Upper lobe of right lung (tissue), 1 donor: ENCODE measurements around the gene TPD52L1. TPM values are rescaled to one million over a fixed set of nuclear protein-coding genes. Genes with fewer than 3 reads are reported as not detected.

Experiments
- ATAC-seq: fragments of 200-7000 bp; cut with Tn5 transposase; one replicate; pipeline ENCODE4 v1.9.1; 2020; ENCODE audit warnings: mild to moderate bottlenecking, moderate library complexity
- DNase-seq: peaks from one replicate; pipeline ENCODE4 v3.0.0-alpha.2; 2020
- H3K27ac ChIP-seq: fragments of 200-600 bp; one replicate; pipeline ENCODE4 v1.8.0; 2022
- H3K27me3 ChIP-seq: fragments of 200-600 bp; one replicate; pipeline ENCODE4 v1.8.0; 2022; ENCODE audit warnings: mild to moderate bottlenecking
- H3K36me3 ChIP-seq: fragments of 200-600 bp; one replicate; pipeline ENCODE4 v1.8.0; 2022
- H3K4me1 ChIP-seq: fragments of 200-600 bp; one replicate; pipeline ENCODE4 v1.8.0; 2022
- H3K4me3 ChIP-seq: fragments of 200-600 bp; one replicate; pipeline ENCODE4 v1.8.0; 2022; ENCODE audit warnings: mild to moderate bottlenecking
- H3K9me3 ChIP-seq: fragments of 200-600 bp; one replicate; pipeline ENCODE4 v1.8.0; 2022
- CTCF ChIP-seq: fragments of 200-600 bp; IDR thresholded peaks from one replicate; pipeline ENCODE4 v1.8.0; 2022; ENCODE audit warnings: antibody characterized with exemption
- intact Hi-C: fragments of 100-400 bp; cut with DNase I; formaldehyde crosslinking; loops from one replicate; pipeline ENCODE4 v1.11.0; 2022
- total RNA-seq: library from RNA; stranded (reverse); fragmentation: NEBNext Ultra II Directional; extraction: Animal tissue kit (Norgen Biotek cat#: 25700); gene quantifications from one replicate; pipeline ENCODE4 v1.2.1, GENCODE V29; 2021
- donor health status: DM: no; HTN: yes; CAD: no; lungs with severe emphysema.

The TPD52L1 gene
- total RNA-seq, 1 donor from 2014 or later: 24.5 TPM

- Histone ChIP-seq H3K36me3 (no peaks in the 10 kb centered on the region), H3K4me3 (no peak overlapping the region), H3K27me3 (no peaks in the 10 kb centered on the region), H3K9me3 (no peaks in the 10 kb centered on the region), H3K4me1 (no peaks in the 10 kb centered on the region), H3K27ac (no peak overlapping the region)
- no peak for TF ChIP-seq CTCF
- intact Hi-C loops: no loop called here
- ATAC-seq (no peak), DNase-seq (no peak)
Measured at GRCh38 chr6:125117818-125118217, 35.8 kb upstream of the TPD52L1 start.

GRCh38 chr6:125120054-125120590, 33.5 kb upstream of the TPD52L1 start:
- no peaks in the 10 kb centered on the region for H3K27me3 ChIP-seq
- H3K4me3 ChIP-seq: no peak overlapping the region
- no peaks in the 10 kb centered on the region for H3K9me3 ChIP-seq
- intact Hi-C loops: no loop called here
- no peaks in the 10 kb centered on the region for H3K4me1 ChIP-seq
- TF ChIP-seq CTCF: no peak
- no peaks in the 10 kb centered on the region for H3K36me3 ChIP-seq
- DNase-seq (no peak), ATAC-seq (no peak)
- no peak overlapping the region for H3K27ac ChIP-seq

- Histone ChIP-seq H3K36me3 (no peaks in the 10 kb centered on the region), H3K27ac (no peak overlapping the region), H3K4me1 (no peaks in the 10 kb centered on the region), H3K4me3 (no peak overlapping the region), H3K27me3 (no peaks in the 10 kb centered on the region), H3K9me3 (no peaks in the 10 kb centered on the region)
- DNase-seq (no peak), ATAC-seq (no peak)
- intact Hi-C loops: no loop called here
- TF ChIP-seq CTCF: no peak
Measured at GRCh38 chr6:125121894-125122293, 31.7 kb upstream of the TPD52L1 start.

- no peaks in the 10 kb centered on the region for H3K36me3 ChIP-seq
- TF ChIP-seq CTCF: no peak
- no peaks in the 10 kb centered on the region for H3K27me3 ChIP-seq
- no peak overlapping the region for H3K4me3 ChIP-seq
- H3K4me1 ChIP-seq: no peaks in the 10 kb centered on the region
- DNase-seq (no peak), ATAC-seq (no peak)
- intact Hi-C loops: no loop called here
- no peaks in the 10 kb centered on the region for H3K9me3 ChIP-seq
- no peak overlapping the region for H3K27ac ChIP-seq
Measured at GRCh38 chr6:125123051-125123450, 30.5 kb upstream of the TPD52L1 start.

GRCh38 chr6:125123468-125124048, 30.0 kb upstream of the TPD52L1 start:
- Histone ChIP-seq H3K9me3 (no peaks in the 10 kb centered on the region), H3K4me3 (no peak overlapping the region), H3K36me3 (no peaks in the 10 kb centered on the region), H3K27me3 (no peaks in the 10 kb centered on the region), H3K4me1 (no peaks in the 10 kb centered on the region), H3K27ac (no peak overlapping the region)
- TF ChIP-seq CTCF: no peak
- DNase-seq (no peak), ATAC-seq (no peak)
- intact Hi-C loops: no loop called here
